ENCODE results near the gene RNU6-1. TPM values are rescaled to one million over a fixed set of nuclear protein-coding genes. Genes with fewer than 3 reads are reported as not detected.

Gene RNU6-1
- total RNA-seq, 1 experiment from 2014 or later = not detected

DNA sequence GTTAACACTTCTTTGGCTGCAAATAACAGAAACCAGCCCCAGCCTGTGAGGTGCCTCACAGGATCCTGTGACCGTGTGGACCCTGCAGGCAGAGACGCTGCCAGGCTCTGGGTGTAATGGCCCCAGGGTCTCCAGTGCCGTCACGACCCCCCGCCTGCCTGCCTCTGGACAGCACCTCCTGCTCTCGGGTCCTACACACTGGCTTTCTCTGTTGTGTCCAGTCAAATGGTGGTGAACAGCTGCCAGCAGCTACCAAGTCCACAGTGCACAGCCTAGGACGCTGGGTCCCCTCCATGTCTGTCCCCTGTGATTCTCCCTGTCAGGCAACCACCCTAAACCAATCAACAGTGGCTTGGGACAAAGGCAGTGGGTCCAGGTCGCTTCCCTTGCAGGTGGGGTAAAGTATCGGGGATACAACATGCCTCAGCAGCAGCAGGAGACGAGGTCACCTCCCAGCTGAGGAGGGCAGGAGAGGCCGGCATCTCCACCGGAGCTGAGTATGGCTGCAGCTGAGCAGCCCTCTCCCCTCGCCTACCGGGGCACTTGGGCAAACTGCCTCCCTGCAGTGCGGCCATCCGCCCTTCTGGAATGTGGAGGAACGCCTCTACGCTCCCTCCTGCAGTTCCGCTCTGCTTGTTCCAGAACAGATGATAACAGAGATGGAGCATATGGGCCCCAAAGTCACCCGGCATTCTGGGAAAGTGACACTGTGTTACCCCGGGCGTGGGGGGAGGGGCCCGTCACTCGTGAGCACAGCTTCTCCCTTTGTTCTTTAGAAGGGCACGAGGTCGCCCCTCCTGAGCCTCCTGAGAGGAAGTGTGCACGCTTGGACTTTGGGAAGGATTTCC lies 35.6 kb downstream of the RNU6-1 start:
- Mint-ChIP-seq H3K9me3 (ENCODE audit: low read depth, unreplicated experiment) (no peaks in the 10 kb centered on the region), H3K4me1 (ENCODE audit: low read depth, unreplicated experiment) (no peaks in the 10 kb centered on the region), H3K27me3 (ENCODE audit: unreplicated experiment) (no peaks in the 10 kb centered on the region), H3K27ac (ENCODE audit: unreplicated experiment) (no peak overlapping the region), H3K4me3 (ENCODE audit: low read depth, unreplicated experiment) (no peak overlapping the region), H3K36me3 (ENCODE audit: insufficient read depth, unreplicated experiment) (no peaks in the 10 kb centered on the region)
- CTCF ChIA-PET = no interaction called here
- no peak for TF ChIP-seq CTCF (IDR thresholded peaks at IDR 0.05; ENCODE audit: unreplicated experiment)
- intact Hi-C loops (cut with micrococcal nuclease; ENCODE audit: unreplicated experiment) = no loop called here
- BruUV-seq (replicated peaks) = no TSS peak
- DNase-seq = no peak

DNA sequence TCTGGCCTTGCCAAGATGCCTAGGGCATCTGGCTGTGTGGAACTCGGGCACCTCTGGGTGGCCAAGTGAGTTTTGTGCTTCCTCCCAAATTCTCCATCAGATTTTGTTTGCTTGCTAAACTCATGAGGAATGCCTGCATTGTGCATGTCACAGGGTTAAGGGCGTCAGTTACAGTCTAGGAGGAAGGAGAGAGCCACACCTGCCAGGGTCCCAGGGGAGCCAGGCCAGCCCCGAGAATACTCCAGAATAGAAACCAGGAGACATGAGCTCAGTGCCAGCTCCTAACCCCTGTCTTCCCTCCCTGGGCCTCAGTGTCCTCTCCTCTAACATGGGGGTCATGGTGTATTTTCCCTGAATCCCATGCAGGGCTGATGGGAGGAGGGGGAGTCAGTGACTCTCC lies 36.5 kb downstream of the RNU6-1 start:
- DNase-seq = no peak
- Mint-ChIP-seq H3K36me3 (ENCODE audit: insufficient read depth, unreplicated experiment) (no peaks in the 10 kb centered on the region), H3K4me3 (ENCODE audit: low read depth, unreplicated experiment) (no peak overlapping the region), H3K4me1 (ENCODE audit: low read depth, unreplicated experiment) (no peaks in the 10 kb centered on the region), H3K9me3 (ENCODE audit: low read depth, unreplicated experiment) (no peaks in the 10 kb centered on the region), H3K27ac (ENCODE audit: unreplicated experiment) (no peak overlapping the region), H3K27me3 (ENCODE audit: unreplicated experiment) (no peaks in the 10 kb centered on the region)
- CTCF ChIA-PET = no interaction called here
- intact Hi-C loops (cut with micrococcal nuclease; ENCODE audit: unreplicated experiment) = no loop called here
- BruUV-seq (replicated peaks) = no TSS peak
- no peak for TF ChIP-seq CTCF (IDR thresholded peaks at IDR 0.05; ENCODE audit: unreplicated experiment)

DNA sequence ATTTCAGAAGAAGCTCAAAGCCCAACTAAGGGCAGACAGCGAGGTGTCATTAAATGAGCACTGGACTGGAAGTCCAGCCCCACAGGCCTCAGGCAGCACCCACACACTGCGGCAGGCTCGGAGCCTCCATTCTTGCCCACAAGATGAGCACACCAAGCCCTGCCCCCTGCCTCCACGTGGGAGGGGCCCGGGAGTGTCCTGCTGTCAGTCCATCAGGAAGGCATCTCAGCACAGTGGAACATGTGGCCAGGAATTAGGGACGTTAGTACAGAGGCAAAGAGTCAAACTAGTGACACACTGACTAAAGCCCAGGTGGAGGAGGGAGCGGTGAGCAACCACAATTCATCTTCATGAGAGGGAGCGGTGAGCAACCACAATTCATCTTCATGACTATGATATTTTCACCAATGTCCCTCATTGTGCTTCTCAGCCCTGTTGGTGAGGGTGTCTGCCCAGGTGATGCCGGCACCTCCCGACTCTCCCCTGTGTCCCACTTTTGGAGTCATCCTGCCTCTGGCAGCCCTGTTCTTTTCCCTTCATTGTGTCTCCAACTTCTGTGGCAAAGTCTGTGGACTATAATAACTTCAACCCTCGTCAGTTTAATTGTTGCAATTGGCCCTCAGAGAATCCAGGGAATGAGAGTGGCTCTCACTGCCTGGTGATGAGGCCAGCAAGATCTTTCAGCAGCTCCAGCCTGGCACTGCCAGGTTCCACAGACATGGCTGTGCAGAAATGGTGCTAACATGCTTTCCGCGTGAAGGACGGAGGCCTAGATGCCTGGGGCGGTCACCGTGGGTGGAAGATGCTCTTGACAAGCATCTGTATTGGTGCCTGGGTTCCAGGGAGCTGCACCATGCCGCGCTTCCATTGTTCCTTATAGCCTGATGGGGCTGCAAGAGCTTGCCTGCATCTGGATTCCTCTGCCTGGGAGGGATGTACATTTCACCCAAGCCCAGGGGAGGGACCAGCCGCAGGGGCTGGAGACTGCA lies 37.6 kb downstream of the RNU6-1 start:
- H3K4me3 Mint-ChIP-seq (ENCODE audit: low read depth, unreplicated experiment) = no peak overlapping the region
- H3K4me1 Mint-ChIP-seq (ENCODE audit: low read depth, unreplicated experiment) = no peaks in the 10 kb centered on the region
- H3K27ac Mint-ChIP-seq (ENCODE audit: unreplicated experiment) = no peak overlapping the region
- no peak for DNase-seq
- no peaks in the 10 kb centered on the region for H3K36me3 Mint-ChIP-seq (ENCODE audit: insufficient read depth, unreplicated experiment)
- H3K9me3 Mint-ChIP-seq (ENCODE audit: low read depth, unreplicated experiment) = no peaks in the 10 kb centered on the region
- intact Hi-C loops (cut with micrococcal nuclease; ENCODE audit: unreplicated experiment) = no loop called here
- CTCF ChIA-PET = no interaction called here
- TF ChIP-seq CTCF (IDR thresholded peaks at IDR 0.05; ENCODE audit: unreplicated experiment) = no peak
- no peaks in the 10 kb centered on the region for H3K27me3 Mint-ChIP-seq (ENCODE audit: unreplicated experiment)
- no TSS peak for BruUV-seq (replicated peaks)

DNA sequence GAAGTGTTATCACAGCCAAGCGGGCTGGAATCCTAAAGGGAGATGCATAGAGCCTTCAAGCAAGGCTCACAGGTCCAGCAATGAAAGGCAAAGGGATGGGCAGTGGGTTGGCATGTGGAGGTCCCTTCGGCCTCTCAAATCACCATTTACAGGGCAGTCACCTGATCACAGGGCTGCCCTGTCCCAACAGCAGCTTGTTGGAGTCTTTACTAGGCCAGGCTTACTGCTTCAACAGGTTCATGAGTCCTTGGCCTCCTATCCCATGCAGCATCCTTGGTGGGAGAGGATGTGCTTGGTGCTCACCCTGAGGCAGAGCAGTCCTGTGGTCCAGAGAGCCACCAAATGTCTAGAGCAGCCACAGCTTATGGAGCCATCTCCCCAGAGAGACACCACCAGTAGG lies 38.7 kb downstream of the RNU6-1 start:
- no peak for DNase-seq
- no TSS peak for BruUV-seq (replicated peaks)
- H3K4me1 Mint-ChIP-seq (ENCODE audit: low read depth, unreplicated experiment) = no peaks in the 10 kb centered on the region
- no peaks in the 10 kb centered on the region for H3K9me3 Mint-ChIP-seq (ENCODE audit: low read depth, unreplicated experiment)
- H3K4me3 Mint-ChIP-seq (ENCODE audit: low read depth, unreplicated experiment) = no peak overlapping the region
- no peak overlapping the region for H3K27ac Mint-ChIP-seq (ENCODE audit: unreplicated experiment)
- H3K36me3 Mint-ChIP-seq (ENCODE audit: insufficient read depth, unreplicated experiment) = no peaks in the 10 kb centered on the region
- H3K27me3 Mint-ChIP-seq (ENCODE audit: unreplicated experiment) = no peaks in the 10 kb centered on the region
- intact Hi-C loops (cut with micrococcal nuclease; ENCODE audit: unreplicated experiment) = no loop called here
- CTCF ChIA-PET = no interaction called here
- no peak for TF ChIP-seq CTCF (IDR thresholded peaks at IDR 0.05; ENCODE audit: unreplicated experiment)

All from Calu3 (cell line).